Neuronal stem cell (in vitro differentiated cells): ENCODE measurements around the gene TMC7.

Source experiments
- DNase-seq: peaks from one replicate; pipeline ENCODE4 v3.0.0-alpha.2; 2013; ENCODE audit warnings: low spot score
- H2AFZ ChIP-seq: one replicate; pipeline ENCODE4 v1.6.1; 2013; ENCODE audit warnings: mild to moderate bottlenecking, low read length, inconsistent platforms
- H2AK5ac ChIP-seq: 2 replicates; pipeline ENCODE4 v1.6.1; 2013; ENCODE audit warnings: low read depth, mild to moderate bottlenecking, inconsistent platforms, low read length, moderate library complexity, mixed read lengths
- H2BK120ac ChIP-seq: 2 replicates; pipeline ENCODE4 v1.6.1; 2013; ENCODE audit warnings: low read depth, mild to moderate bottlenecking, inconsistent platforms, low read length, moderate library complexity, mixed read lengths
- H2BK12ac ChIP-seq: one replicate; pipeline ENCODE4 v1.6.1; 2013; ENCODE audit warnings: low read length, inconsistent platforms
- H2BK15ac ChIP-seq: 2 replicates; pipeline ENCODE4 v1.6.1; 2013; ENCODE audit warnings: mild to moderate bottlenecking, low read length, inconsistent platforms, mixed read lengths
- H2BK5ac ChIP-seq: one replicate; pipeline ENCODE4 v1.6.1; 2013; ENCODE audit warnings: inconsistent platforms, mild to moderate bottlenecking, low read length, moderate library complexity
- H3K14ac ChIP-seq: one replicate; pipeline ENCODE4 v1.6.1; 2013; ENCODE audit warnings: low read length, inconsistent platforms
- H3K18ac ChIP-seq: 2 replicates; pipeline ENCODE4 v1.6.1; 2013; ENCODE audit warnings: low read length, inconsistent platforms
- H3K23ac ChIP-seq: 2 replicates; pipeline ENCODE4 v1.6.1; 2013; ENCODE audit warnings: low read depth, mild to moderate bottlenecking, mixed read lengths, low read length, inconsistent platforms; ENCODE audit not compliant: poor library complexity
- H3K27ac ChIP-seq: replicated peaks from 3 replicates; pipeline ENCODE4 v1.5.1; 2013; ENCODE audit warnings: low read length, inconsistent platforms
- H3K27me3 ChIP-seq, 3 experiments: 2 replicates each; pipeline ENCODE4 v1.6.1; 2013; ENCODE audit warnings: low read length in 3 of 3, mild to moderate bottlenecking in 2 of 3, inconsistent platforms in 1 of 3, low read depth in 1 of 3, mixed read lengths in 1 of 3, moderate library complexity in 1 of 3; ENCODE audit not compliant: control insufficient read depth in 3 of 3, insufficient read depth in 3 of 3
- H3K36me3 ChIP-seq, 2 donors: replicated peaks in 1 of 2; 2 replicates each; pipeline ENCODE4 v1.6.1; 2013; ENCODE audit warnings: low read length in 2 of 2; ENCODE audit not compliant: control insufficient read depth in 2 of 2, insufficient read depth in 2 of 2
- H3K4ac ChIP-seq: 2 replicates; pipeline ENCODE4 v1.6.1; 2013; ENCODE audit warnings: inconsistent platforms, mild to moderate bottlenecking, low read length, moderate library complexity
- H3K4me1 ChIP-seq, 2 donors: 1 replicate in 1 of 2; 2 replicates in 1 of 2; pipeline ENCODE4 v1.6.1; 2013; ENCODE audit warnings: low read length in 2 of 2, low read depth in 1 of 2; ENCODE audit not compliant: control insufficient read depth in 2 of 2, insufficient read depth in 1 of 2
- H3K4me2 ChIP-seq: one replicate; pipeline ENCODE4 v1.6.1; 2013; ENCODE audit warnings: mild to moderate bottlenecking, low read length, inconsistent platforms; ENCODE audit not compliant: insufficient read depth, poor library complexity, severe bottlenecking
- H3K4me3 ChIP-seq, 2 donors: 2 replicates each; pipeline ENCODE4 v1.5.1; 2013; ENCODE audit warnings: low read length in 2 of 2, mild to moderate bottlenecking in 2 of 2, inconsistent platforms in 1 of 2, moderate library complexity in 1 of 2
- H3K79me1 ChIP-seq: one replicate; pipeline ENCODE4 v1.6.1; 2013; ENCODE audit warnings: low read depth, mild to moderate bottlenecking, inconsistent platforms, low read length, moderate library complexity
- H3K9ac ChIP-seq: one replicate; pipeline ENCODE4 v1.6.1; 2013; ENCODE audit warnings: mild to moderate bottlenecking, low read depth, low read length, inconsistent platforms; ENCODE audit not compliant: poor library complexity
- H3K9me3 ChIP-seq, 2 donors: replicated peaks in 1 of 2; 2 replicates each; pipeline versions ENCODE3 to v1.6.1; 2013; ENCODE audit warnings: low read length in 2 of 2, mild to moderate bottlenecking in 2 of 2, inconsistent platforms in 1 of 2, low read depth in 1 of 2, mixed read lengths in 1 of 2, moderate library complexity in 1 of 2; ENCODE audit not compliant: control insufficient read depth in 2 of 2, insufficient read depth in 1 of 2
- H4K8ac ChIP-seq: one replicate; pipeline ENCODE4 v1.6.1; 2013; ENCODE audit warnings: low read depth, mild to moderate bottlenecking, inconsistent platforms, low read length, moderate library complexity
- H4K91ac ChIP-seq: one replicate; pipeline ENCODE4 v1.6.1; 2013; ENCODE audit warnings: low read length, low read depth, mild to moderate bottlenecking, inconsistent platforms; ENCODE audit not compliant: poor library complexity
- WGBS, 2 donors: extraction: QIAGEN DNeasy Blood & Tissue Kit; methylation state at CpG; one replicate each; pipeline ENCODE4 v1.1.7; 2013; ENCODE audit warnings: missing lambda C conversion rate in 2 of 2, mixed read lengths in 1 of 2; ENCODE audit not compliant: insufficient read length in 2 of 2, insufficient replicate concordance in 1 of 2; ENCODE audit errors: extremely low coverage in 2 of 2; 5-methylcytosine and 5-hydroxymethylcytosine counted together

The TMC7 gene

DNA sequence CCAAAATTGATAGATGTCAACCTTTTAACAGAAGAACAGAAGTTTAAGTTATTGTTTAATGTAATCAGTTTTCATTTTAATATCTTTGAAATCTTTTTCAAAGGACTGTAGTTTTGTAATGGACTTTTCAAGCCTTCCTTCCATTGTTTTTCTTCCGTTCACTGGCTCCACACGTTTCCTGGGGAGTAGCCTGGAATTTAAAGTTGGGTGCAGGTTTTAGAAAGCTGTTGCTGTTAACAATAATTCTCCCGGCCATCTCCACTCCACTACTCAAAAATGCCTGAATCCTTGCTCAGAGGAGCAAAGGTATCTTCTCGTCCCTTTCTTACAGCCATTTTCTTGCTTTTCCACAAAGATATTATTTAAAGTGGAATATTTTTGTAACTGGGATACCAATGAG, 79.0 kb downstream of the TMC7 start:
- no peaks in the 10 kb centered on the region for H3K27me3 ChIP-seq
- no CpG with 5 or more reads among the region's 4 CpGs for WGBS, 2 donors
- H3K4me3 ChIP-seq: no peak overlapping the region
- no peak overlapping the region for H2AFZ ChIP-seq
- no peaks in the 10 kb centered on the region for H3K9me3 ChIP-seq
- no peak overlapping the region for H4K8ac ChIP-seq
- no peak overlapping the region for H3K4ac ChIP-seq
- H3K36me3 ChIP-seq: peaks cover 0 to 5% of the 10 kb centered on the region in 2 donors
- H3K18ac ChIP-seq: no peak overlapping the region
- H2AK5ac ChIP-seq: no peak overlapping the region
- H2BK12ac ChIP-seq: no peak overlapping the region
- H4K91ac ChIP-seq: no peak overlapping the region
- H3K27ac ChIP-seq: no peak overlapping the region
- no peak overlapping the region for H3K14ac ChIP-seq
- no peak overlapping the region for H2BK5ac ChIP-seq
- no peaks in the 10 kb centered on the region for H3K79me1 ChIP-seq
- no peak overlapping the region for H3K4me2 ChIP-seq
- H3K9ac ChIP-seq: no peak overlapping the region
- no peak overlapping the region for H2BK120ac ChIP-seq
- H3K4me1 ChIP-seq: no peaks in the 10 kb centered on the region
- H3K23ac ChIP-seq: no peak overlapping the region
- H2BK15ac ChIP-seq: no peak overlapping the region
- DNase-seq: no peak

DNA sequence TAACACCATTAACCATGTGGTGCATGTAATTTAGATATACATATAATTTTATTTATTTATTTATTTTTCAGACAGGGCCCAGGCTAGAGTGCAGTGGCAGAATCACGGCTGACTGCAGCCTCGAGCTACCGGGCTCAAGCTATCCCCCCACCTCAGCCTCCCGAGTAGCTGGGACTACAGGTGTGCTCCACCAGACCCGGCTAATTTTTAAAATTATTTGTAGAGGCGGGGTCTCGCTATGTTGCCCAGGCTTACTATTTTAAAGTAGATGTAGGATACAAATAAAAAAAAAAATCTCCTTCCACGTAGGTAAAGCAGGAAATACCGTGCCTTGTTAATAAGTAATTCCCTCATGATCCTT, 83.2 kb downstream of the TMC7 start:
- H2BK12ac ChIP-seq: no peak overlapping the region
- H2BK120ac ChIP-seq: no peak overlapping the region
- H3K23ac ChIP-seq: no peak overlapping the region
- peak overlapping the region; percentile 45 for H3K4me2 ChIP-seq
- no peak overlapping the region for H2BK5ac ChIP-seq
- no peak overlapping the region for H3K27ac ChIP-seq
- H4K8ac ChIP-seq: no peak overlapping the region
- H3K14ac ChIP-seq: no peak overlapping the region
- H3K27me3 ChIP-seq: no peaks in the 10 kb centered on the region
- H3K18ac ChIP-seq: no peak overlapping the region
- H2AFZ ChIP-seq: peak overlapping the region; percentile 99
- H4K91ac ChIP-seq: no peak overlapping the region
- H2BK15ac ChIP-seq: no peak overlapping the region
- no peaks in the 10 kb centered on the region for H3K4me1 ChIP-seq
- no peak overlapping the region for H3K9ac ChIP-seq
- peaks cover 3% of the 10 kb centered on the region for H3K79me1 ChIP-seq
- H3K9me3 ChIP-seq: no peaks in the 10 kb centered on the region
- no peak for DNase-seq
- H3K4me3 ChIP-seq: peak overlapping the region in 1 of 2 donors; percentile 66
- H3K4ac ChIP-seq: no peak overlapping the region
- H2AK5ac ChIP-seq: no peak overlapping the region
- WGBS, 2 donors: no CpG with 5 or more reads among the region's 9 CpGs
- H3K36me3 ChIP-seq: peaks cover 0 to 8% of the 10 kb centered on the region in 2 donors

- no peak within 1 kb of the TSS for H2AK5ac ChIP-seq
- H3K79me1 ChIP-seq: peaks cover 5% of the 10 kb centered on the region
- no peaks in the 10 kb centered on the region for H3K4me1 ChIP-seq
- H3K4me2 ChIP-seq: peak within 1 kb of the TSS; percentile 83
- H3K18ac ChIP-seq: peak within 1 kb of the TSS; percentile 99
- H3K27me3 ChIP-seq: no peaks in the 10 kb centered on the region
- H2BK15ac ChIP-seq: peak within 1 kb of the TSS; percentile 64
- H3K27ac ChIP-seq: peak within 1 kb of the TSS; percentile 77
- peak within 1 kb of the TSS; percentile 50 for H3K9ac ChIP-seq
- H3K4me3 ChIP-seq: peak within 1 kb of the TSS; percentile 66 to 94
- H2AFZ ChIP-seq: peak within 1 kb of the TSS; percentile 99
- WGBS, 2 donors: no CpG with 5 or more reads among the region's 68 CpGs
- no peak within 1 kb of the TSS for H3K14ac ChIP-seq
- H2BK120ac ChIP-seq: no peak within 1 kb of the TSS
- H2BK12ac ChIP-seq: no peak within 1 kb of the TSS
- no peaks in the 10 kb centered on the region for H3K9me3 ChIP-seq
- peaks cover 3 to 13% of the 10 kb centered on the region in 2 donors for H3K36me3 ChIP-seq
- peak; percentile 99 for DNase-seq
- no peak within 1 kb of the TSS for H3K4ac ChIP-seq
- H4K8ac ChIP-seq: no peak within 1 kb of the TSS
- H4K91ac ChIP-seq: no peak within 1 kb of the TSS
- H3K23ac ChIP-seq: peak within 1 kb of the TSS; percentile 73
- H2BK5ac ChIP-seq: peak within 1 kb of the TSS; percentile 98
These were observed 83.9 kb downstream of the TMC7 start, which contains the start of gene COQ7 for GRCh38 chr16:19067349-19068236. Gene COQ7, plus strand, starts transcription at chr16:19067614. Its CDS starts 51 bp downstream, at chr16:19067665.

DNA sequence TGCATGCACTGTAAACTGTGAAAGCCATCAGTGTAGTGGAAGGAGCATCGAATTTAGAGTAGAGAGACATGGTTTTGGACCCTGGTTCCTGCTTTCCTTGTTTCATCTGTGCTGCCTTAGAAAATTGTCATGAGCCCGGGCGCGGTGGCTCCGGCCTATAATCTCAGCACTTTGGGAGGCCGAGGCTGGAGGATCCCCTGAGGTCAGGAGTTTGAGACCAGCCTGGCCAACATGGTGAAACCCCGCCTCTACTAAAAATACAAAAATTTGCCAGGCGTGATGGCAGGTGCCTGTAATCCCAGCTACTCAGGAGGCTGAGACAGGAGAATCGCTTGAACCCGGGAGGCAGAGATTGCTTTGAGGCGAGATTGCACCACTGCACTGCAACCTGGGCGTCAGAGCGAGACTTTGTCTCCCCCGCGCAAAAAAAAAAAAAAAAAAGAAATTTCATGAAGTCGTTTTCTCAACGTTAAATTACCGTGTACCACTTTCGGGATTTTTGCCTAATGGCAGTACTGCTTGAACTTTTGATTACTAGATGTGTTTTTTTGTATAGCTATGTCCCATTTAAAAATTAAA, 84.6 kb downstream of the TMC7 start:
- no peak overlapping the region for H3K18ac ChIP-seq

More for the DNA sequence above, 84.6 kb downstream of the TMC7 start:
- Histone ChIP-seq H2BK12ac (no peak overlapping the region), H3K9me3 (no peaks in the 10 kb centered on the region), H2BK5ac (peak overlapping the region; percentile 98), H3K27ac (no peak overlapping the region), H3K79me1 (peaks cover 5% of the 10 kb centered on the region), H3K23ac (peak overlapping the region; percentile 73), H3K4me3 (peak overlapping the region; percentile 66 to 94), H3K4ac (no peak overlapping the region), H3K27me3 (no peaks in the 10 kb centered on the region), H4K91ac (no peak overlapping the region), H3K14ac (no peak overlapping the region), H2BK15ac (no peak overlapping the region), H2AFZ (peak overlapping the region; percentile 99), H3K36me3 (peaks cover 4 to 18% of the 10 kb centered on the region in 2 donors), H4K8ac (no peak overlapping the region), H2AK5ac (no peak overlapping the region), H3K9ac (peak overlapping the region; percentile 50), H3K4me2 (peak overlapping the region; percentile 83), H3K4me1 (no peaks in the 10 kb centered on the region), H2BK120ac (no peak overlapping the region)
- DNase-seq: no peak
- no CpG with 5 or more reads among the region's 19 CpGs for WGBS, 2 donors
